PC-3 (cell line): Measurements from ENCODE around the gene TAF1L. TPM values are rescaled to one million over a fixed set of nuclear protein-coding genes. Genes with fewer than 3 reads are reported as not detected.

Source experiments
- ATAC-seq: fragments of 200-7000 bp; cut with Tn5 transposase; 2 replicates; pipeline ENCODE4 v1.9.1; 2020; ENCODE audit warnings: mild to moderate bottlenecking, moderate library complexity
- BruUV-seq: library from RNA; stranded (reverse); fragments of 400-500 nt; replicated peaks from 2 replicates; lab custom pipeline; 2021; lab: Mats Ljungman, UMichigan
- CTCF ChIA-PET: fragments of 300-600 bp; sonication (Branson Sonifier 250); formaldehyde crosslinking; loops from one replicate; lab custom pipeline; 2022; ENCODE audit warnings: antibody characterized with exemption; lab: Charles Lee
- POLR2A ChIA-PET: fragments of 300-600 bp; sonication (Branson Sonifier 250); formaldehyde crosslinking; loops from one replicate; lab custom pipeline; 2022; ENCODE audit warnings: antibody characterized with exemption; ENCODE audit not compliant: unreplicated experiment; lab: Charles Lee
- DNase-seq: peaks from one replicate; pipeline ENCODE4 v3.0.0-alpha.2; 2015
- H2AFZ ChIP-seq: fragments of 300-600 bp; sonication (generic); 2 replicates; pipeline ENCODE4 v1.6.0; 2016; ENCODE audit warnings: antibody characterized with exemption, low read length
- H3F3A ChIP-seq: fragments of 300-600 bp; sonication (generic); one replicate; pipeline ENCODE4 v1.6.0; 2017; ENCODE audit warnings: antibody characterized with exemption, low read length, control low read depth, mild to moderate bottlenecking; ENCODE audit not compliant: unreplicated experiment
- H3K27ac ChIP-seq: fragments of 300-600 bp; sonication (generic); 2 replicates; pipeline ENCODE4 v1.5.1; 2016; ENCODE audit warnings: mild to moderate bottlenecking, low read length
- H3K27me3 ChIP-seq: fragments of 300-600 bp; sonication (generic); 2 replicates; pipeline ENCODE4 v1.6.1; 2016; ENCODE audit warnings: low read length, mixed read lengths
- H3K36me3 ChIP-seq: fragments of 300-600 bp; sonication (generic); 2 replicates; pipeline ENCODE4 v1.6.1; 2016; ENCODE audit warnings: low read depth, mixed run types, low read length, mixed read lengths
- H3K4me1 ChIP-seq: fragments of 300-600 bp; sonication (generic); 2 replicates; pipeline ENCODE4 v1.5.1; 2016; ENCODE audit warnings: low read length; ENCODE audit not compliant: insufficient read depth
- H3K4me2 ChIP-seq: fragments of 300-600 bp; sonication (generic); 2 replicates; pipeline ENCODE4 v1.6.0; 2016; ENCODE audit warnings: low read length
- H3K4me3 ChIP-seq: fragments of 300-600 bp; sonication (generic); 2 replicates; pipeline ENCODE4 v1.5.1; 2016; ENCODE audit warnings: mild to moderate bottlenecking, low read length, mixed read lengths
- H3K79me2 ChIP-seq: fragments of 300-600 bp; sonication (generic); 2 replicates; pipeline ENCODE4 v1.6.1; 2017; ENCODE audit warnings: low read length, mixed read lengths
- H3K9ac ChIP-seq: fragments of 300-600 bp; sonication (generic); 2 replicates; pipeline ENCODE4 v1.6.0; 2016; ENCODE audit warnings: mild to moderate bottlenecking, low read length
- H3K9me2 ChIP-seq: fragments of 300-600 bp; sonication (generic); replicated peaks from 2 replicates; pipeline ENCODE4 v1.6.1; 2016; ENCODE audit warnings: mixed run types, low read length, mixed read lengths
- H3K9me3 ChIP-seq: fragments of 300-600 bp; sonication (generic); 2 replicates; pipeline ENCODE4 v1.6.1; 2016; ENCODE audit warnings: low read length, mixed read lengths
- H4K20me1 ChIP-seq: fragments of 300-600 bp; sonication (generic); 2 replicates; pipeline ENCODE4 v1.6.1; 2016; ENCODE audit warnings: low read length, mixed read lengths
- CTCF ChIP-seq: fragments of 300-600 bp; sonication (generic); conservative IDR thresholded peaks from 2 replicates; pipeline ENCODE4 v1.5.1; 2017; ENCODE audit warnings: antibody characterized with exemption, low read depth, mild to moderate bottlenecking, low read length
- EZH2 ChIP-seq: fragments of 300-600 bp; sonication (generic); IDR thresholded peaks from one replicate; pipeline ENCODE4 v1.6.1; 2017; ENCODE audit warnings: antibody characterized with exemption, mild to moderate bottlenecking, low read length; ENCODE audit not compliant: unreplicated experiment
- EZH2phosphoT487 ChIP-seq: fragments of 300-600 bp; sonication (generic); IDR thresholded peaks from 2 replicates; pipeline ENCODE4 v1.6.1; 2018; ENCODE audit warnings: mild to moderate bottlenecking, antibody characterized with exemption, low read length, borderline replicate concordance
- intact Hi-C: fragments of 100-400 bp; cut with micrococcal nuclease; formaldehyde crosslinking; loops from 2 replicates; pipeline ENCODE4 v1.9.0; 2023
- total RNA-seq: library from RNA; depleted of rRNA; stranded (reverse); fragments of >200 nt; gene quantifications from 2 replicates; pipeline ENCODE4 v1.2.3, GENCODE V29; 2014

TAF1L gene
- total RNA-seq, 1 experiment from 2014 or later: not detected

DNA sequence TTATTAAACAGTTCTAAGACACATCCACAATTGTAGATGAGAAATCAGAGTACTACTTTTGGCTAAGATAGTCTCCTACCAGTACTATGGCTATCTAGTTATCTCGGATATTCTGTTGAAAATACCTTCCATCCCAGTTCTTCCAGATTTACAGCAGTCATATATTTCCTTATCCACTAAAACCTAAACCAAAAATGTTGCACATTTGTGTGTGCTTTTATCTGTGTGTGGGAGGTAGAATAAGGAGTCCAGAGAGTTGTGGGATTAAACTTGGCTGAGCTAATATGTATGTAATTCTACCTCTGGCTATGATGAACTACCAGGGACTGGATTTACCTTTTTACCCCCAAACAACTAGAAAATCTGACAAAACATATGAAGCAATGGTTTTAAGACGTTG, 45.0 kb downstream of the TAF1L start:
- Histone ChIP-seq H3K27ac (peak overlapping the region; percentile 95), H3K4me2 (peak overlapping the region; percentile 64), H3K79me2 (no peaks in the 10 kb centered on the region), H3K9ac (peak overlapping the region; percentile 72), H3K36me3 (no peaks in the 10 kb centered on the region), H3K9me3 (no peaks in the 10 kb centered on the region), H2AFZ (no peak overlapping the region), H4K20me1 (no peaks in the 10 kb centered on the region), H3K4me1 (peaks cover 15% of the 10 kb centered on the region), H3K27me3 (no peaks in the 10 kb centered on the region), H3F3A (no peaks in the 10 kb centered on the region), H3K9me2 (no peaks in the 10 kb centered on the region), H3K4me3 (no peak overlapping the region)
- ATAC-seq: no peak
- no TSS peak for BruUV-seq
- intact Hi-C loops: no loop called here
- ChIA-PET CTCF (interaction anchor here (0.7 to 1.3 kb wide), 2 partner anchors 11 to 378 kb away, joined by 5 to 6 read pairs; no protein-coding TSS in a partner anchor), POLR2A (interaction anchor here (0.5 kb wide), 1 partner anchor 72 kb away, joined by 5 read pairs; no protein-coding TSS in a partner anchor)
- DNase-seq: no peak
- no peak for TF ChIP-seq EZH2
- no peak for TF ChIP-seq CTCF
- no peak for TF ChIP-seq EZH2phosphoT487

DNA sequence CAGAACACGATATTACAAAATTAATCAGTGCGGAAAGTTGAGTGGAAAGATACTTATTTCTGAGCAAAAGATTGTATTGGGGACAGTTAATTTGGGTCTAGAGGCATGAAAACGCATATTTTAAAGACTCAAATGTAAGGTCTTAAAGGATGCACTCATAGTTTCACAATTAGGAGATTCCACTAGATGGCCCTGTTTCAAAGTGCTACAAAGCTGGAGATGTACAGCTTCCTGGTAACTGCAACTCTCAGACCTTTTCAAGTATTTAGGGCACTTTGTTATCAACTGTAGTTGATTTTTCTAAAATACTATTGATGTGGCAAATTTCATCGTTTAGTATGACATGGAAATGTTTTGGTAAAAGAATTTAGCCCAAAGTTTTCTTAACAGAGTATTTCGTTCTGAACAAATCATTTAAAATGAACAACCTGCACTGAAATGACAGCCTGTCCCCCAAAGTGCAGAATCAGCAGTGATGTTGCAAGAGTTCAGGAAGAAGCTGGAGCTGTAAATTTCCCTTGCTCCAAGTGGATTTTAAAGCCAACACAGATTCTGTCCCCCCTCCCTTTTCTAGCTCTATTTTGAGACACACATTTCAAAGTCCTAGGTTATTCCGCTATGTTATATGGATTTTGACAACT, 46.3 kb downstream of the TAF1L start:
- no peaks in the 10 kb centered on the region for H3K27me3 ChIP-seq
- no peaks in the 10 kb centered on the region for H3K9me3 ChIP-seq
- no TSS peak for BruUV-seq
- H3K4me3 ChIP-seq: no peak overlapping the region
- H3K4me1 ChIP-seq: peaks cover 15% of the 10 kb centered on the region
- no peak overlapping the region for H3K4me2 ChIP-seq
- ChIA-PET CTCF (interaction anchor here (0.6 to 1.6 kb wide), 6 partner anchors 83 to 379 kb away, joined by 3 to 10 read pairs (median 4); no protein-coding TSS in a partner anchor), POLR2A (no interaction called here)
- H3K9ac ChIP-seq: no peak overlapping the region; the same call in 1 of the 2 replicates
- no peak for TF ChIP-seq EZH2
- peak; percentile 75 for TF ChIP-seq CTCF
- peak; percentile 72 for ATAC-seq
- no peaks in the 10 kb centered on the region for H4K20me1 ChIP-seq
- intact Hi-C loops: loop anchor here (1.0 kb wide), 2 partner anchors 115 to 379 kb away; no protein-coding TSS in a partner anchor
- DNase-seq: peak; percentile 68
- no peaks in the 10 kb centered on the region for H3F3A ChIP-seq
- no peak overlapping the region; the same call in none of the 2 replicates for H3K27ac ChIP-seq
- H3K36me3 ChIP-seq: no peaks in the 10 kb centered on the region
- no peak overlapping the region for H2AFZ ChIP-seq
- no peaks in the 10 kb centered on the region for H3K79me2 ChIP-seq
- no peaks in the 10 kb centered on the region for H3K9me2 ChIP-seq

GRCh38 chr9:32587901-32588300, 47.6 kb downstream of the TAF1L start:
- intact Hi-C loops: no loop called here
- DNase-seq: no peak

More at GRCh38 chr9:32587901-32588300, 47.6 kb downstream of the TAF1L start:
- no peaks in the 10 kb centered on the region for H4K20me1 ChIP-seq
- H3K79me2 ChIP-seq: no peaks in the 10 kb centered on the region
- peaks cover 15% of the 10 kb centered on the region for H3K4me1 ChIP-seq
- no peak overlapping the region for H3K4me2 ChIP-seq
- ATAC-seq: no peak
- H2AFZ ChIP-seq: no peak overlapping the region
- TF ChIP-seq EZH2phosphoT487 (no peak), EZH2 (no peak), CTCF (no peak)
- no peak overlapping the region for H3K9ac ChIP-seq
- H3K4me3 ChIP-seq: no peak overlapping the region
- BruUV-seq: no TSS peak
- no peaks in the 10 kb centered on the region for H3K9me3 ChIP-seq
- no peaks in the 10 kb centered on the region for H3K36me3 ChIP-seq
- ChIA-PET CTCF (interaction anchor here (0.6 to 1.6 kb wide), 3 partner anchors 32 to 380 kb away, joined by 3 to 12 read pairs (median 10); no protein-coding TSS in a partner anchor), POLR2A (no interaction called here)
- H3F3A ChIP-seq: no peaks in the 10 kb centered on the region
- H3K27me3 ChIP-seq: no peaks in the 10 kb centered on the region
- no peaks in the 10 kb centered on the region for H3K9me2 ChIP-seq
- no peak overlapping the region for H3K27ac ChIP-seq
